HFF-Myc (cell line): ENCODE results near the gene YWHAH.

ENCODE experiments used
- DNase-seq: peaks from one replicate; pipeline ENCODE4 v3.0.0-alpha.2; 2011; ENCODE audit warnings: low read depth; ENCODE audit errors: extremely low read depth
- H3K4me3 ChIP-seq: replicated peaks from 2 replicates; pipeline ENCODE4 v1.5.1; 2011; ENCODE audit warnings: low read depth, mild to moderate bottlenecking, control low read depth, low read length
- TF ChIP-seq, protein P1 (sequence below): IDR thresholded peaks from 2 replicates; pipeline ENCODE4 v1.5.1; 2012; ENCODE audit warnings: mild to moderate bottlenecking, low read depth, low read length, control low read depth; ENCODE audit errors: missing control alignments

Gene YWHAH

DNA sequence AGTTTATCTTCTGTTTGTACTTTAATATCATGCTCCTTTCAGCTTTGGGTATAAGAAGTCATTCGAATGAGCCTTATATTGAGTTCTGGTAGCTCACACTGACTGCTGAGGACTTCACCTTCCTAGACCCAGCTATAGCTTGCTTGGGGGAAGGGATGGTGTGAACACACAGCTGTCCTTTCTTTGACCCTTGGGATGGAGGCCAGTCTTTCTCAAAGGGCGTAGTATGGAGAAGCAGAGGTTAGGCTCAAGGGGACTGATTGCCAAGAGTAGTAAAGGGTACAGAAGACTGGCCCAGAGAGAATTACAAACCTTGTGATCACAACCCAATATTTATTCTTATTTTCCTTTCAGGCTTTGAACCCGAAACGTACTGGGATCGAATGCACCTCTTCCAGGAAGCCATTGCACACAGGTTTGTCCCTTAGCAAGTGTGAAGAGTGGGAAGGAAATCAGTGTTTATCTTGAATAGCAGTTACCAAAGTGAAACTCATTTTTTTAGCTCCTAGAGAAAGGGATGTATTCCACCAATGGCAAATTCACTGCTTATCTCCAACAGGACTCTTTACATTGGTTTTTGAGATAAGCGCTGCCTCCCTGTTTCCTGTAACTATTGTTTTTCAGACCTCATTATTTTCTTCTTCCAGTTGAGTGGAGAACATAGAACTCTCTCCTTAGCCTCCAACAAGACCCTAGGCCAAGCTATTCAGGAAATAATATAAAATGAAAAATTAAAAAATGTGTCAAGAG, 42.8 kb upstream of the YWHAH start:
- no peak for DNase-seq
- H3K4me3 ChIP-seq: no peak overlapping the region
- TF ChIP-seq, protein P1, sequence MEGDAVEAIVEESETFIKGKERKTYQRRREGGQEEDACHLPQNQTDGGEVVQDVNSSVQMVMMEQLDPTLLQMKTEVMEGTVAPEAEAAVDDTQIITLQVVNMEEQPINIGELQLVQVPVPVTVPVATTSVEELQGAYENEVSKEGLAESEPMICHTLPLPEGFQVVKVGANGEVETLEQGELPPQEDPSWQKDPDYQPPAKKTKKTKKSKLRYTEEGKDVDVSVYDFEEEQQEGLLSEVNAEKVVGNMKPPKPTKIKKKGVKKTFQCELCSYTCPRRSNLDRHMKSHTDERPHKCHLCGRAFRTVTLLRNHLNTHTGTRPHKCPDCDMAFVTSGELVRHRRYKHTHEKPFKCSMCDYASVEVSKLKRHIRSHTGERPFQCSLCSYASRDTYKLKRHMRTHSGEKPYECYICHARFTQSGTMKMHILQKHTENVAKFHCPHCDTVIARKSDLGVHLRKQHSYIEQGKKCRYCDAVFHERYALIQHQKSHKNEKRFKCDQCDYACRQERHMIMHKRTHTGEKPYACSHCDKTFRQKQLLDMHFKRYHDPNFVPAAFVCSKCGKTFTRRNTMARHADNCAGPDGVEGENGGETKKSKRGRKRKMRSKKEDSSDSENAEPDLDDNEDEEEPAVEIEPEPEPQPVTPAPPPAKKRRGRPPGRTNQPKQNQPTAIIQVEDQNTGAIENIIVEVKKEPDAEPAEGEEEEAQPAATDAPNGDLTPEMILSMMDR: no peak

DNA sequence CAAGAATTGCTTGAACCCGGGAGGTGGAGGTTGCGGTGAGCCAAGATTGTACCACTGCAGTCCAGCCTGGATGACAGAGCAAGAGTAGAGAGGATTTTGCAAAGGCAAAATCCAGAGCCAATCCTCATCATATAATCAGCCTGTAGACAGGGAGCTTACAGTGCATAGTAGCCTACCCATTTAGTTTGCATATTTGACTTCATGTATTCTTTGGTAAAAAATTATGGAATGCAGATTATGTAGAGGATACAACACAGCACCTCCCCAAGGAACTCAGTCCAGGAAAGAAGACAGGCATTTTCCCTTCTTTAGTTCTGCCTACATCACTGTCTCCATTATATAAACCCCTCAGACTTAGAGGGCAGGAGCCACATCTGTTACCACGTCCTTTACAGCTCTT, 39.7 kb upstream of the YWHAH start:
- no peak for DNase-seq
- TF ChIP-seq, protein P1: no peak
- no peak overlapping the region for H3K4me3 ChIP-seq

DNA sequence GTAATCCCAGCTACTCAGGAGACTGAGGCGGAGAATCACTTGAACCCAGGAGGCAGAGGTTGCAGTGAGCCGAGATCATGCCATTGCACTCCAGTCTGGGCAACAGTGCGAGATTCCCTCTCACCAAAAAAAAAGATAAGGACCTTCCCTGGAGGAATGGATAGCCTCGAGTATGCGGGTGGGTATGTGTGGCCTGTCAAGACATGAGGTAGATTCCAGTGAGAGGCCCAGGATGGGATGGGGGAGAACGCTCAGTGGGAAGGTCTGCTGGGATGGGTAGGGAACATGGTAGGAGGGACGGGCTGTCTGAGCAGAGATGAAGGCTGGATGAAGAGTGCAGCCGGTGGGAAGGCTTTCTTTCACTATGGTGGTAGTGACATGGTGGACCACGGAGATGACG, 39.0 kb upstream of the YWHAH start:
- H3K4me3 ChIP-seq: no peak overlapping the region
- no peak for DNase-seq
- TF ChIP-seq, protein P1: no peak

DNA sequence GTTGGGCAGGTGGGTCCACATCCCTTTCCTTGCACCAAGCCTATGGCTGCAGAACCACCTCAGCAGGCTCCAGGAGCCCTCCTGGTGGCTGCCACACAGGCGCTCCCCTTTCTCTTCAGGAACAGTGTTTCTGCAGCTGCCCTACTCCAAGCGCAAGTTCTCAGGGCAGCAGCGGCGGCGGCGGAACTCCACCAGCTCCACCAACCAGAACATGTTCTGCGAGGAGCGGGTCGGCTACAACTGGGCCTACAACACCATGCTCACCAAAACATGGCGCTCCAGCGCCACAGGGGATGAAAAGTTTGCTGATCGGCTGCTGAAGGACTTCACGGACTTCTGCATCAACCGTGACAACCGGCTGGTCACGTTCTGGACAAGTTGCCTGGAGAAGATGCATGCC, 38.2 kb upstream of the YWHAH start:
- DNase-seq: no peak
- no peak overlapping the region for H3K4me3 ChIP-seq
- TF ChIP-seq, protein P1: no peak

DNA sequence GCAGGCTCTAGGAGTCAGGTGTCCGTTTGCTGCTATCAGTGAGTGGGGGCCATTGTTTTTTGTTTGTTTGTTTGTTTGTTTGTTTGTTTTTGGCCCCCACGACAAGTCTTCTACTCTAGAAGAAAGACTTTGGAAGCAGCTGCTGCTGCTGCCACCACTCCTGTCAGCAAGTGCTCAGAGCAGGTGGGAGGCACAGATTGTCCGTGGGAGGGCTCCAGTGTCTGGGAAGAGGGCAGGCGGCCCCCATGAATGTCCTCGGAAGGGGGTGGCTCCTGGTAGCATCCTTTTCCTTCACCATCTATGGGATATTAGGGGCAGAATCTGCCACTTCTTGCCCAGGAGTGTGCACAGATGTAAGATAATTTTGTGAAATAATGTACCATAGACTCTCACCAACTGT, 37.8 kb upstream of the YWHAH start:
- TF ChIP-seq, protein P1: no peak
- no peak for DNase-seq
- no peak overlapping the region for H3K4me3 ChIP-seq

DNA sequence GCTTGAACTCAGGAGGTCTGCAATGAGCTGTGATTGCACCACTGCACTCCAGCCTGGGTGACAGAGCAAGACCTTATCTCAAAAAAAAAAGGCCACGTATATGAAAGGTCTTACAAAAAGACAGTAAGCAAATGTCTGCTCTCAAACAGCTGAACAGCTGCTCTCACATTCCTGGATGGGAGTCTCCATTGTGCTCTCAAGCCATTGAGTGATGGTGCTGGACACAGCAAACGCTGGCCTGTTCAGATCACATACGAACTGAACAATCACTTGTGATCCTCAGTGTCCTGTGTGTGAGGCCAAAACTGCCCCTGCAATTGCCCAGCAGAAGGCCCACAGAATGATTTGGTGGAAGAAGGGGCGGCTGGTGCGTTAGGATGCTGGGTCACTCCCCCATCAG, 34.4 kb upstream of the YWHAH start:
- TF ChIP-seq, protein P1: no peak
- no peak overlapping the region for H3K4me3 ChIP-seq
- DNase-seq: no peak
